Measurements from ENCODE around the gene RNF123.

Gene RNF123

DNA sequence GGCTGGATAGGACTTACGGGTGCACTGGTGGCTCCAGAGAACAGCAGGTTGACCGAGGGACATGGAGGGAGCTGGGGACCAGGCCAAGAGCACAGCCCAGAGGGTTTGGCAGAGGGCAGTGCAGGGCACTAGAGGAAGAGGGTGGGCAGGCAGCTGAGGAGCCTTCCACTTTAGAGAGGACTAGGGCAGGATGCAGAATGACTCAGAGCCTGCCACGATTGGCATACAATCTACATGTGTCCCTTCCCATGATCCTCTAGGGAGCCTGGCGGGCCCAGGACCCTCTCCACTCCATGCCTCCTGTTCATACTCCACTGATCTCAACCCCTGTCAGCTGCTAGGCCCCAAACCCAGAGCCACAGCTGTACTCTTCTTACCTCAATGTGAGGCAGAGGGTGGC lies 29.6 kb upstream of the RNF123 start:
- H3K79me2 ChIP-seq (ENCODE audit: insufficient read depth, low read depth), result no peaks in the 10 kb centered on the region
- H3K27me3 ChIP-seq (ENCODE audit: insufficient read depth, low read depth), result no peaks in the 10 kb centered on the region
- no peak overlapping the region for H3K4me3 ChIP-seq (IDR thresholded peaks at IDR 0.05; ENCODE audit: insufficient read depth, low read depth, low read length)
- H3K4me2 ChIP-seq, result no peak overlapping the region
- H3K27ac ChIP-seq, result no peak overlapping the region
- no peaks in the 10 kb centered on the region for H3K36me3 ChIP-seq (ENCODE audit: insufficient read depth)
- TF ChIP-seq, protein P1, sequence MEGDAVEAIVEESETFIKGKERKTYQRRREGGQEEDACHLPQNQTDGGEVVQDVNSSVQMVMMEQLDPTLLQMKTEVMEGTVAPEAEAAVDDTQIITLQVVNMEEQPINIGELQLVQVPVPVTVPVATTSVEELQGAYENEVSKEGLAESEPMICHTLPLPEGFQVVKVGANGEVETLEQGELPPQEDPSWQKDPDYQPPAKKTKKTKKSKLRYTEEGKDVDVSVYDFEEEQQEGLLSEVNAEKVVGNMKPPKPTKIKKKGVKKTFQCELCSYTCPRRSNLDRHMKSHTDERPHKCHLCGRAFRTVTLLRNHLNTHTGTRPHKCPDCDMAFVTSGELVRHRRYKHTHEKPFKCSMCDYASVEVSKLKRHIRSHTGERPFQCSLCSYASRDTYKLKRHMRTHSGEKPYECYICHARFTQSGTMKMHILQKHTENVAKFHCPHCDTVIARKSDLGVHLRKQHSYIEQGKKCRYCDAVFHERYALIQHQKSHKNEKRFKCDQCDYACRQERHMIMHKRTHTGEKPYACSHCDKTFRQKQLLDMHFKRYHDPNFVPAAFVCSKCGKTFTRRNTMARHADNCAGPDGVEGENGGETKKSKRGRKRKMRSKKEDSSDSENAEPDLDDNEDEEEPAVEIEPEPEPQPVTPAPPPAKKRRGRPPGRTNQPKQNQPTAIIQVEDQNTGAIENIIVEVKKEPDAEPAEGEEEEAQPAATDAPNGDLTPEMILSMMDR (conservative IDR thresholded peaks at IDR 0.05; ENCODE audit: low read depth, low read length), result no peak
- no peaks in the 10 kb centered on the region for H4K20me1 ChIP-seq (ENCODE audit: insufficient read depth)
- H3K9ac ChIP-seq, result no peak overlapping the region
- H2AFZ ChIP-seq (ENCODE audit: low read depth), result no peak overlapping the region
- peaks cover 5% of the 10 kb centered on the region for H3K4me1 ChIP-seq (ENCODE audit: low read depth, poor library complexity, severe bottlenecking)

DNA sequence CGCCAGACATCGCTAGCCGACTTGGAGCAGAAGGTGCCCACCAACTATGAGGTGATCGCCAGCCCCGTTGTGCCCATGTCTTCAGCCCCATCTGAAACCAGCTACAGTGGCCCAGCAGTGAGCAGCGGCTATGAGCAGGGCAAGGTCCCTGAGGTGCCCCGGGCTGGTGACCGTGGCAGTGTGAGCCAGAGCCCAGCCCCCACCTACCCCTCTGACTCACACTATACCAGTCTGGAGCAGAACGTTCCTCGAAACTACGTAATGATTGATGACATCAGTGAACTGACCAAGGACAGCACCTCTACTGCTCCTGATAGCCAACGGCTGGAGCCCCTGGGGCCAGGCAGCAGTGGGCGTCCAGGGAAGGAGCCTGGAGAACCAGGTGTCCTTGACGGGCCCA lies 28.1 kb upstream of the RNF123 start:
- no peaks in the 10 kb centered on the region for H3K4me1 ChIP-seq (ENCODE audit: low read depth, poor library complexity, severe bottlenecking)
- H3K4me3 ChIP-seq (IDR thresholded peaks at IDR 0.05; ENCODE audit: insufficient read depth, low read depth, low read length), result no peak overlapping the region
- H2AFZ ChIP-seq (ENCODE audit: low read depth), result no peak overlapping the region
- no peaks in the 10 kb centered on the region for H3K36me3 ChIP-seq (ENCODE audit: insufficient read depth)
- no peak overlapping the region for H3K9ac ChIP-seq
- no peaks in the 10 kb centered on the region for H3K79me2 ChIP-seq (ENCODE audit: insufficient read depth, low read depth)
- H3K27ac ChIP-seq, result no peak overlapping the region
- no peak overlapping the region for H3K4me2 ChIP-seq
- TF ChIP-seq, protein P1 (conservative IDR thresholded peaks at IDR 0.05; ENCODE audit: low read depth, low read length), result no peak
- H3K27me3 ChIP-seq (ENCODE audit: insufficient read depth, low read depth), result no peaks in the 10 kb centered on the region
- H4K20me1 ChIP-seq (ENCODE audit: insufficient read depth), result no peaks in the 10 kb centered on the region

DNA sequence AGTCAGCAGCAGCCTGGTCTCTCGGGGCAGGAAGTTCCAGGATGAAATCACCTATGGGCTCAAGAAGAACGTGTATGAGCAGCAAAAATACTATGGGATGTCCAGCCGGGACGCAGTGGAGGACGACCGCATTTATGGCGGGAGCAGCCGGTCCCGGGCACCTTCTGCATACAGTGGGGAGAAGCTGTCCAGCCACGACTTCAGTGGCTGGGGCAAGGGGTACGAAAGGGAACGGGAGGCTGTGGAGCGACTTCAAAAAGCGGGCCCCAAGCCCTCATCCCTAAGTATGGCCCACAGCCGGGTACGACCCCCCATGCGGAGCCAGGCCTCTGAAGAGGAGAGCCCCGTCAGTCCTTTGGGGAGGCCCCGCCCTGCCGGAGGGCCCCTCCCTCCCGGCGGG lies 27.3 kb upstream of the RNF123 start:
- Histone ChIP-seq H3K27me3 (ENCODE audit: insufficient read depth, low read depth) (no peaks in the 10 kb centered on the region), H3K79me2 (ENCODE audit: insufficient read depth, low read depth) (no peaks in the 10 kb centered on the region), H3K9ac (no peak overlapping the region), H3K4me2 (no peak overlapping the region), H3K27ac (no peak overlapping the region), H3K36me3 (ENCODE audit: insufficient read depth) (no peaks in the 10 kb centered on the region), H3K4me1 (ENCODE audit: low read depth, poor library complexity, severe bottlenecking) (no peaks in the 10 kb centered on the region), H2AFZ (ENCODE audit: low read depth) (no peak overlapping the region), H4K20me1 (ENCODE audit: insufficient read depth) (no peaks in the 10 kb centered on the region), H3K4me3 (IDR thresholded peaks at IDR 0.05; ENCODE audit: insufficient read depth, low read depth, low read length) (no peak overlapping the region)
- TF ChIP-seq, protein P1 (conservative IDR thresholded peaks at IDR 0.05; ENCODE audit: low read depth, low read length), result no peak

DNA sequence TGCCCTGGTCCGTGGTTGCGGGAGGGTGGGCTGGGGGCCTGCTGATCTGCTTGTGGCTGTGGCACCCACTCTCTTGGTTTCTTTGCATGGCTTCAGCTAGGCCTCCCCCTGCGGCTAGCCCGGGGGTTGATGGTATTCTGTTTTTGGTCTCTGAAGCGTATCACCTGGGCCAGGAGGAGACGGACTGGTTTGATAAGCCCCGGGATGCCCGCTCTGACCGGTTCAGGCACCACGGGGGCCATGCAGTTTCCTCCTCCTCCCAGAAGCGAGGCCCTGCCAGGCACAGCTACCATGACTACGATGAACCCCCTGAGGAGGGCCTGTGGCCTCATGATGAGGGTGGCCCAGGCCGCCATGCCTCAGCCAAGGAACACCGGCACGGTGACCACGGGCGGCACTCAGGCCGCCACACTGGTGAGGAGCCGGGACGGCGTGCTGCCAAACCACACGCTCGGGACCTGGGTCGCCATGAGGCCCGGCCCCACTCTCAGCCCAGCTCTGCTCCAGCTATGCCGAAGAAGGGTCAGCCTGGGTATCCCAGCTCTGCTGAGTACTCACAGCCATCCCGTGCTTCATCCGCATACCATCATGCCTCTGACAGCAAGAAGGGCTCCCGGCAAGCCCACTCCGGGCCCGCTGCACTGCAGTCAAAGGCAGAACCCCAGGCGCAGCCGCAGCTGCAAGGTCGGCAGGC lies 26.5 kb upstream of the RNF123 start:
- no peak overlapping the region for H3K4me3 ChIP-seq (IDR thresholded peaks at IDR 0.05; ENCODE audit: insufficient read depth, low read depth, low read length)
- no peak overlapping the region for H3K27ac ChIP-seq
- no peaks in the 10 kb centered on the region for H3K36me3 ChIP-seq (ENCODE audit: insufficient read depth)
- no peak overlapping the region for H2AFZ ChIP-seq (ENCODE audit: low read depth)
- no peak overlapping the region for H3K9ac ChIP-seq
- H3K4me2 ChIP-seq, result no peak overlapping the region
- no peaks in the 10 kb centered on the region for H3K4me1 ChIP-seq (ENCODE audit: low read depth, poor library complexity, severe bottlenecking)
- no peaks in the 10 kb centered on the region for H3K79me2 ChIP-seq (ENCODE audit: insufficient read depth, low read depth)
- TF ChIP-seq, protein P1 (conservative IDR thresholded peaks at IDR 0.05; ENCODE audit: low read depth, low read length), result no peak
- H4K20me1 ChIP-seq (ENCODE audit: insufficient read depth), result no peaks in the 10 kb centered on the region
- H3K27me3 ChIP-seq (ENCODE audit: insufficient read depth, low read depth), result no peaks in the 10 kb centered on the region

Data from KMS-11 (cell line).